ENCODE data around the gene OIT3. TPM values are rescaled to one million over a fixed set of nuclear protein-coding genes. Genes with fewer than 3 reads are reported as not detected.
"Not testable (repeated sequence)": the region's sequence is repeated elsewhere in the genome, so short reads cannot be mapped to it uniquely, and the experiment has no call there.

The OIT3 gene
- polyA plus RNA-seq, 1 experiment = not detected

GRCh38 chr10:72918352-72918751 is 24.8 kb downstream of the OIT3 start:
- POLR2A ChIA-PET = no interaction called here
- CTCF ChIA-PET = no interaction called here
- H3K27ac ChIP-seq (ENCODE audit: low read depth, low read length) = no peak overlapping the region
- H3K4me3 ChIP-seq (ENCODE audit: low read depth, low read length) = no peak overlapping the region
- H3K9me3 ChIP-seq (ENCODE audit: control insufficient read depth, insufficient read depth, low read length) = no peaks in the 10 kb centered on the region
- DNase-seq (ENCODE audit: low read depth, low spot score) = no peak
- H3K27me3 ChIP-seq (ENCODE audit: control insufficient read depth, insufficient read depth, low read length) = peaks cover 10% of the 10 kb centered on the region
- TF ChIP-seq, protein P1, sequence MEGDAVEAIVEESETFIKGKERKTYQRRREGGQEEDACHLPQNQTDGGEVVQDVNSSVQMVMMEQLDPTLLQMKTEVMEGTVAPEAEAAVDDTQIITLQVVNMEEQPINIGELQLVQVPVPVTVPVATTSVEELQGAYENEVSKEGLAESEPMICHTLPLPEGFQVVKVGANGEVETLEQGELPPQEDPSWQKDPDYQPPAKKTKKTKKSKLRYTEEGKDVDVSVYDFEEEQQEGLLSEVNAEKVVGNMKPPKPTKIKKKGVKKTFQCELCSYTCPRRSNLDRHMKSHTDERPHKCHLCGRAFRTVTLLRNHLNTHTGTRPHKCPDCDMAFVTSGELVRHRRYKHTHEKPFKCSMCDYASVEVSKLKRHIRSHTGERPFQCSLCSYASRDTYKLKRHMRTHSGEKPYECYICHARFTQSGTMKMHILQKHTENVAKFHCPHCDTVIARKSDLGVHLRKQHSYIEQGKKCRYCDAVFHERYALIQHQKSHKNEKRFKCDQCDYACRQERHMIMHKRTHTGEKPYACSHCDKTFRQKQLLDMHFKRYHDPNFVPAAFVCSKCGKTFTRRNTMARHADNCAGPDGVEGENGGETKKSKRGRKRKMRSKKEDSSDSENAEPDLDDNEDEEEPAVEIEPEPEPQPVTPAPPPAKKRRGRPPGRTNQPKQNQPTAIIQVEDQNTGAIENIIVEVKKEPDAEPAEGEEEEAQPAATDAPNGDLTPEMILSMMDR (IDR thresholded peaks at IDR 0.05; ENCODE audit: low read depth, low read length) = no peak

DNA sequence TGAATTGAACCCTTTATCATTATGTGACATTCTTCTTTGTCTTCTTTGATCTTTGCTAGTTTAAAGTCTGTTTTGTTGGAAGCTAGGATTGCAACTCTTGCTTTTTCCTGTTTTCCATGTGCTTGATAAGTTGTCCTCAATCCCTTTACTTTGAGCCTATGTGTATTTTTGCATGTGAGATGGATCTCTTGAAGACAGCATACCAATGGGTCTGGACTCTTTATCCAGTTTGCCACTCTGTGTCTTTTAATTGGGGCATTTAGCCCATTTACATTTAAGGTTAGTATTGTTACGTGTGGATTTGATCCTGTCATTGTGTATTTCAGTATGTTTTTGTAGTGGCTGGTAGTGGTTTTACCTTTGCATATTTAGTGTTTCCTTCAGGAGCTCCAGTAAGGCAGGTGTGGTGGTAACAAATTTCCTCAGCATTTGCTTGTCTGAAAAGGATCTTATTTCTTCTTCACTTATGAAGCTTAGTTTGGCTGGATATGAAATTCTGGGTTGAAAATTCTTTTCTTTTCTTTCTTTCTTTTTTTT is 27.7 kb downstream of the OIT3 start:
- CTCF ChIA-PET; H3K4me3 ChIP-seq (ENCODE audit: low read depth, low read length); DNase-seq (ENCODE audit: low read depth, low spot score); POLR2A ChIA-PET; H3K9me3 ChIP-seq (ENCODE audit: control insufficient read depth, insufficient read depth, low read length); H3K27ac ChIP-seq (ENCODE audit: low read depth, low read length): not testable (repeated sequence)
- H3K27me3 ChIP-seq (ENCODE audit: control insufficient read depth, insufficient read depth, low read length) = peaks cover 17% of the 10 kb centered on the region

DNA sequence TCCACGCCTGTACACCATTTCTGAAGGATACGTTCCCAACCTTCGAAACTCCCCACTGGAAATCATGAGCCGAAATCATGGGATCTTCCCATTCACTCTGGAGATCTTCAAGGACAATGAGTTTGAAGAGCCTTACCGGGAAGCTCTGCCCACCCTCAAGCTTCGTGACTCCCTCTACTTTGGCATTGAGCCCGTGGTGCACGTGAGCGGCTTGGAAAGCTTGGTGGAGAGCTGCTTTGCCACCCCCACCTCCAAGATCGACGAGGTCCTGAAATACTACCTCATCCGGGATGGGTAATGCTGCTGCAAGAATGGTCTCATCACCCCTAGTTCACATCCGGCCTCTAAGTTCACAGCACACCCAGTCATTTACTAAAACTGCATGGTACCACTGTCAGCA is 30.8 kb downstream of the OIT3 start:
- POLR2A ChIA-PET = no interaction called here
- TF ChIP-seq, protein P1 (IDR thresholded peaks at IDR 0.05; ENCODE audit: low read depth, low read length) = no peak

GRCh38 chr10:72925951-72926465 is 32.5 kb downstream of the OIT3 start:
- H3K27me3 ChIP-seq (ENCODE audit: control insufficient read depth, insufficient read depth, low read length) = peaks cover 9% of the 10 kb centered on the region
- DNase-seq (ENCODE audit: low read depth, low spot score) = no peak
- H3K4me3 ChIP-seq (ENCODE audit: low read depth, low read length) = no peak overlapping the region
- CTCF ChIA-PET = no interaction called here
- no peak overlapping the region for H3K27ac ChIP-seq (ENCODE audit: low read depth, low read length)
- POLR2A ChIA-PET = no interaction called here
- TF ChIP-seq, protein P1 (IDR thresholded peaks at IDR 0.05; ENCODE audit: low read depth, low read length) = no peak
- no peaks in the 10 kb centered on the region for H3K9me3 ChIP-seq (ENCODE audit: control insufficient read depth, insufficient read depth, low read length)

More for the DNA sequence above, 30.8 kb downstream of the OIT3 start:
- DNase-seq (ENCODE audit: low read depth, low spot score) = no peak
- no peak overlapping the region for H3K4me3 ChIP-seq (ENCODE audit: low read depth, low read length)
- H3K27me3 ChIP-seq (ENCODE audit: control insufficient read depth, insufficient read depth, low read length) = peaks cover 12% of the 10 kb centered on the region
- H3K27ac ChIP-seq (ENCODE audit: low read depth, low read length) = no peak overlapping the region
- H3K9me3 ChIP-seq (ENCODE audit: control insufficient read depth, insufficient read depth, low read length) = no peaks in the 10 kb centered on the region
- CTCF ChIA-PET = no interaction called here

DNA sequence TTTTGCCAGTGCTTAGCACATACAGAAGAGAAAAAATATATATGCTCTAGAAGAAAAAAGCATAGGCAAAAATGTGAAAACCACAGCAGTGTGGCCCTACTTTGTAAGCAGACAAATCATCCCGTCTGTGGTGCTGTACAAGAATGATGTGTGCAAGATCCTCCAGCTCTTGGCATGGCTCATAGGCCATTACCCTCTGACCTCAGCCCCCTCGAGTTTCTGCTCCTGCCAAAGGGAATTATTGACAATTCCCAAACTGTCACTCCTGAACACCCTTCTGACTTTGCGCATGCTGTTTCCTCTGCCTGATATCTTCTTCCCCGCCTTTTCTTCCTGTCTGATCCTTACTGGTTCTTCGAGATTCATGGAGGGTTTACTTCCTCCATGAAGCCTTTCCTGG is 33.9 kb downstream of the OIT3 start:
- Histone ChIP-seq H3K4me3 (ENCODE audit: low read depth, low read length) (no peak overlapping the region), H3K9me3 (ENCODE audit: control insufficient read depth, insufficient read depth, low read length) (no peaks in the 10 kb centered on the region), H3K27ac (ENCODE audit: low read depth, low read length) (no peak overlapping the region), H3K27me3 (ENCODE audit: control insufficient read depth, insufficient read depth, low read length) (peaks cover 10% of the 10 kb centered on the region)
- CTCF ChIA-PET = no interaction called here
- TF ChIP-seq, protein P1 (IDR thresholded peaks at IDR 0.05; ENCODE audit: low read depth, low read length) = no peak
- DNase-seq (ENCODE audit: low read depth, low spot score) = no peak
- POLR2A ChIA-PET = no interaction called here

Measured in AG04450 (cell line).